OCI-LY3 (cell line): ENCODE data around the gene PCDH18.

Source experiments
- EZH2phosphoT487 ChIP-seq: fragments of 200-600 bp; shearing (Covaris generic); IDR thresholded peaks from 2 replicates; pipeline ENCODE4 v1.6.1; 2018; ENCODE audit warnings: antibody characterized with exemption, mixed run types, low read depth
- TF ChIP-seq, protein P1 (sequence below): fragments of 200-600, 300-600 bp; sonication (generic); IDR thresholded peaks from 2 replicates; pipeline ENCODE4 v1.5.1; 2014; ENCODE audit warnings: antibody characterized with exemption, low read length, low read depth

DNA sequence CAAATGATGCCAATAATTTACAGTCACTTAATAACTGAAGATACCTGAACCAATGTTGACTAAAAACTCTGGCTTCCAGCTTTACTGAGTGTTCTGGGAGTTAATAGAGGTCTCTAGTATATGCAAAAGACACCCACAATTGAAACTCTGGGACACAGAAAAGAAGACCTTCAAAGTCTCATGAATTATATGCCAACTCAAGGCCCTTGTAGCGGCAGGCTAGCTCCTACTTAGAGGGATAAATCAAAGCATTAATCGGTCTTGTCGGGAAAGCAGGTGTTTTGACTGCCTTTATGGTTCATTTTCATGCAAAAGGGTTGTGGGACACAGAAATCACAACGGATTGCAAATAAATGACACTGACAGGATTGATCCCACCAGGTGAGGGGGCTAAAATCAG is 55.9 kb downstream of the PCDH18 start:
- TF ChIP-seq, protein P1, sequence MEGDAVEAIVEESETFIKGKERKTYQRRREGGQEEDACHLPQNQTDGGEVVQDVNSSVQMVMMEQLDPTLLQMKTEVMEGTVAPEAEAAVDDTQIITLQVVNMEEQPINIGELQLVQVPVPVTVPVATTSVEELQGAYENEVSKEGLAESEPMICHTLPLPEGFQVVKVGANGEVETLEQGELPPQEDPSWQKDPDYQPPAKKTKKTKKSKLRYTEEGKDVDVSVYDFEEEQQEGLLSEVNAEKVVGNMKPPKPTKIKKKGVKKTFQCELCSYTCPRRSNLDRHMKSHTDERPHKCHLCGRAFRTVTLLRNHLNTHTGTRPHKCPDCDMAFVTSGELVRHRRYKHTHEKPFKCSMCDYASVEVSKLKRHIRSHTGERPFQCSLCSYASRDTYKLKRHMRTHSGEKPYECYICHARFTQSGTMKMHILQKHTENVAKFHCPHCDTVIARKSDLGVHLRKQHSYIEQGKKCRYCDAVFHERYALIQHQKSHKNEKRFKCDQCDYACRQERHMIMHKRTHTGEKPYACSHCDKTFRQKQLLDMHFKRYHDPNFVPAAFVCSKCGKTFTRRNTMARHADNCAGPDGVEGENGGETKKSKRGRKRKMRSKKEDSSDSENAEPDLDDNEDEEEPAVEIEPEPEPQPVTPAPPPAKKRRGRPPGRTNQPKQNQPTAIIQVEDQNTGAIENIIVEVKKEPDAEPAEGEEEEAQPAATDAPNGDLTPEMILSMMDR: no peak
- no peak for TF ChIP-seq EZH2phosphoT487
